BLaER1 (cell line): ENCODE results near the gene IL21R.
A peak's percentile ranks its signal among the peaks of the same experiment; 100 is the strongest.
"Not testable (repeated sequence)": the region's sequence is repeated elsewhere in the genome, so short reads cannot be mapped to it uniquely, and the experiment has no call there.

ENCODE experiments used
- H3K27ac ChIP-seq: shearing (Covaris generic); formaldehyde crosslinking; 2 replicates; pipeline ENCODE4 v1.8.1; 2022
- H3K27me3 ChIP-seq: shearing (Covaris generic); formaldehyde crosslinking; 2 replicates; pipeline ENCODE4 v1.8.1; 2022
- H3K36me3 ChIP-seq: shearing (Covaris generic); formaldehyde crosslinking; 2 replicates; pipeline ENCODE4 v1.8.1; 2022
- H3K4me1 ChIP-seq: shearing (Covaris generic); formaldehyde crosslinking; 2 replicates; pipeline ENCODE4 v1.8.1; 2022
- H3K4me2 ChIP-seq: shearing (Covaris generic); formaldehyde crosslinking; 2 replicates; pipeline ENCODE4 v1.8.1; 2022
- H3K4me3 ChIP-seq: shearing (Covaris generic); formaldehyde crosslinking; 2 replicates; pipeline ENCODE4 v1.8.1; 2022
- H3K9ac ChIP-seq: shearing (Covaris generic); formaldehyde crosslinking; 2 replicates; pipeline ENCODE4 v1.8.1; 2022
- H3K9me3 ChIP-seq: shearing (Covaris generic); formaldehyde crosslinking; 2 replicates; pipeline ENCODE4 v1.8.1; 2022
- H4K20me1 ChIP-seq: shearing (Covaris generic); formaldehyde crosslinking; 2 replicates; pipeline ENCODE4 v1.8.1; 2022
- Cebpa-rat ChIP-seq: shearing (Covaris generic); IDR thresholded peaks from 2 replicates; pipeline ENCODE4 v1.8.1; 2022

IL21R gene

DNA sequence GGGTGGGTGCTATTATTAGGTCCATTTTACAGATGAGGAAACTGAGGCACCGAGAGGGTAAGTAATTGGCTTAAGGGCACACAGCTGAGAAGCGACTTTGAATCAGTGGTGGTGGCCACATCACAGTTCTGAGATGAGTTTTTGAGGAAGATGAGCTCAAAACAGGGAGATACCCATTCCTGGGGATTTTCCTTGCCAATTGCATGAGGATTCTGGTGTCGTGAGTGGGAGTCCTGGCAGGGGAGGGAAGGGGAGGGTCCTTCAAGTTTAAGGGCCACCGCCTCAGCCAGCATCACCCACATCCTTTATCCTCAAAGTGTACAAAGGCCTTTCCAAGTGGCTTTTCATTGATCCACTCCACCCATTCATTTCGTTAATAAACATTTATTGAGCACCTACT is 45.3 kb downstream of the IL21R start:
- Histone ChIP-seq H4K20me1 (no peaks in the 10 kb centered on the region), H3K4me1 (peaks cover 53% of the 10 kb centered on the region), H3K36me3 (peaks cover 57% of the 10 kb centered on the region), H3K4me2 (no peak overlapping the region), H3K4me3 (no peak overlapping the region), H3K9me3 (peaks cover 23% of the 10 kb centered on the region), H3K27ac (no peak overlapping the region), H3K9ac (no peak overlapping the region), H3K27me3 (no peaks in the 10 kb centered on the region)
- TF ChIP-seq Cebpa-rat = no peak

DNA sequence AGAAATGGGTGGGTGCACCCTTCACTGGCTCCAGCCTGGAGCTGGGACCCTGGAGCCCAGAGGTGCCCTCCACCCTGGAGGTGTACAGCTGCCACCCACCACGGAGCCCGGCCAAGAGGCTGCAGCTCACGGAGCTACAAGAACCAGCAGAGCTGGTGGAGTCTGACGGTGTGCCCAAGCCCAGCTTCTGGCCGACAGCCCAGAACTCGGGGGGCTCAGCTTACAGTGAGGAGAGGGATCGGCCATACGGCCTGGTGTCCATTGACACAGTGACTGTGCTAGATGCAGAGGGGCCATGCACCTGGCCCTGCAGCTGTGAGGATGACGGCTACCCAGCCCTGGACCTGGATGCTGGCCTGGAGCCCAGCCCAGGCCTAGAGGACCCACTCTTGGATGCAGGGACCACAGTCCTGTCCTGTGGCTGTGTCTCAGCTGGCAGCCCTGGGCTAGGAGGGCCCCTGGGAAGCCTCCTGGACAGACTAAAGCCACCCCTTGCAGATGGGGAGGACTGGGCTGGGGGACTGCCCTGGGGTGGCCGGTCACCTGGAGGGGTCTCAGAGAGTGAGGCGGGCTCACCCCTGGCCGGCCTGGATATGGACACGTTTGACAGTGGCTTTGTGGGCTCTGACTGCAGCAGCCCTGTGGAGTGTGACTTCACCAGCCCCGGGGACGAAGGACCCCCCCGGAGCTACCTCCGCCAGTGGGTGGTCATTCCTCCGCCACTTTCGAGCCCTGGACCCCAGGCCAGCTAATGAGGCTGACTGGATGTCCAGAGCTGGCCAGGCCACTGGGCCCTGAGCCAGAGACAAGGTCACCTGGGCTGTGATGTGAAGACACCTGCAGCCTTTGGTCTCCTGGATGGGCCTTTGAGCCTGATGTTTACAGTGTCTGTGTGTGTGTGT is 46.8 kb downstream of the IL21R start:
- Histone ChIP-seq H3K9ac (no peak overlapping the region), H3K4me3 (no peak overlapping the region), H3K36me3 (peaks cover 42% of the 10 kb centered on the region), H3K27me3 (no peaks in the 10 kb centered on the region), H3K9me3 (peaks cover 21% of the 10 kb centered on the region), H3K27ac (peak overlapping the region; percentile 19; the same call in 1 of the 2 replicates), H4K20me1 (no peaks in the 10 kb centered on the region), H3K4me2 (peak overlapping the region; percentile 94), H3K4me1 (peaks cover 68% of the 10 kb centered on the region)
- no peak for TF ChIP-seq Cebpa-rat

DNA sequence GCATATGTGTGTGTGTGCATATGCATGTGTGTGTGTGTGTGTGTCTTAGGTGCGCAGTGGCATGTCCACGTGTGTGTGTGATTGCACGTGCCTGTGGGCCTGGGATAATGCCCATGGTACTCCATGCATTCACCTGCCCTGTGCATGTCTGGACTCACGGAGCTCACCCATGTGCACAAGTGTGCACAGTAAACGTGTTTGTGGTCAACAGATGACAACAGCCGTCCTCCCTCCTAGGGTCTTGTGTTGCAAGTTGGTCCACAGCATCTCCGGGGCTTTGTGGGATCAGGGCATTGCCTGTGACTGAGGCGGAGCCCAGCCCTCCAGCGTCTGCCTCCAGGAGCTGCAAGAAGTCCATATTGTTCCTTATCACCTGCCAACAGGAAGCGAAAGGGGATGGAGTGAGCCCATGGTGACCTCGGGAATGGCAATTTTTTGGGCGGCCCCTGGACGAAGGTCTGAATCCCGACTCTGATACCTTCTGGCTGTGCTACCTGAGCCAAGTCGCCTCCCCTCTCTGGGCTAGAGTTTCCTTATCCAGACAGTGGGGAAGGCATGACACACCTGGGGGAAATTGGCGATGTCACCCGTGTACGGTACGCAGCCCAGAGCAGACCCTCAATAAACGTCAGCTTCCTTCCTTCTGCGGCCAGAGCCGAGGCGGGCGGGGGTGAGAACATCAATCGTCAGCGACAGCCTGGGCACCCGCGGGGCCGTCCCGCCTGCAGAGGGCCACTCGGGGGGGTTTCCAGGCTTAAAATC is 47.6 kb downstream of the IL21R start:
- no peak for TF ChIP-seq Cebpa-rat
- no peaks in the 10 kb centered on the region for H3K27me3 ChIP-seq
- peaks cover 76% of the 10 kb centered on the region for H3K4me1 ChIP-seq
- H3K4me2 ChIP-seq = peak overlapping the region; percentile 94
- peak overlapping the region; percentile 39 for H3K4me3 ChIP-seq
- H3K27ac ChIP-seq = peak overlapping the region; percentile 57; the same call in 1 of the 2 replicates
- peaks cover 13% of the 10 kb centered on the region for H3K9me3 ChIP-seq
- peaks cover 34% of the 10 kb centered on the region for H3K36me3 ChIP-seq
- no peaks in the 10 kb centered on the region for H4K20me1 ChIP-seq
- H3K9ac ChIP-seq = peak overlapping the region; percentile 51; the same call in 1 of the 2 replicates

DNA sequence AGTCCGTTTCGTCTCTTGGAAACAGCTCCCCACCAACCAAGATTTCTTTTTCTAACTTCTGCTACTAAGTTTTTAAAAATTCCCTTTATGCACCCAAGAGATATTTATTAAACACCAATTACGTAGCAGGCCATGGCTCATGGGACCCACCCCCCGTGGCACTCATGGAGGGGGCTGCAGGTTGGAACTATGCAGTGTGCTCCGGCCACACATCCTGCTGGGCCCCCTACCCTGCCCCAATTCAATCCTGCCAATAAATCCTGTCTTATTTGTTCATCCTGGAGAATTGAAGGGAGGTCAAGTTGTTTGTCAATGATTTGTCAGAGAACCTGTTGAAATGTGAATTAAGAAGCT is 48.2 kb downstream of the IL21R start:
- peak overlapping the region; percentile 57 for H3K27ac ChIP-seq
- peaks cover 82% of the 10 kb centered on the region for H3K4me1 ChIP-seq

DNA sequence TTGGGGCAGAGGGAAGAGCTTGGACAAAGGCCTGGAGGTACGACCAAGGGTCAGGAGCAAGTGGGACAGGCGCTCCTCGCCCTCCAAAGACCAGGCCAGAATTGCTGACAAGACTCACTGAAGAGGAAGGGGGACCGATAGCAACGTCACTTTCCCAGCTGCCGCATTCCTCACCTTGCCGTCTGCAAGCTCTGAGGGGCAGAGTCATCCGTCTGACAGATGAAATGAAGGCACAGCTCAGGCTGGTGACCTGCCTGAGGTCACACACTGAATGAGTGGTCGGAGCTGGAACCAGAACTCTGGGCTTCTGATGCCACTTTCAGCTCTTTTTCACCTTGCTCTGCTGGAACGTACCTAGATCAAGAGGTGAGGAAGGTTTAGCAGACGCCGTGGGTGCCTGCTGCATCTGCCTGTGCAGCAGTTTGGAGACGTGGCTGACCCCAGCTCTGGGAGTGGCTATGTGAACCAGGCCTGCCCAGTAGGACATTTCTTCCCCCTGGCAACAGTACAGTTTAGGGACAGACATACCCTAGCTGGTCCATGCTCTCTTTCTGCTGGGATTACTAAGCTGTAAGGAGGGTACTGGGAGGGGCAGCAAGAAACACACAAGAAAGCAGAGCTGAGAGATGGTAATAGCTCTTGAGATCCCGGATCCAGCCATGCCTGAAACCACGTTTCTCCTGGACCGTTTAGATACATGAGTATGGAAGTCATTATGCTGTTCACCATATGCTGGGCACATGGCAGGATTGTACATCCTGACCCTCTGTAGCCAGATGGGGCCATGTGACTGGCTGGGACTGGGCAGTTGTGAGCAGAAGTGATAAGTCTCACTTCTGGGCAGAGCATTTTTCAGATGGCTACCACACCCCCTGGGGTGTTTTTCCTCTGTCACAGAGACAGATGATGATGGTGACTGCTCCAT is 50.9 kb downstream of the IL21R start:
- H4K20me1 ChIP-seq = no peaks in the 10 kb centered on the region
- H3K27me3 ChIP-seq = no peaks in the 10 kb centered on the region
- H3K4me1 ChIP-seq = peaks cover 97% of the 10 kb centered on the region
- peaks cover 2% of the 10 kb centered on the region; the same call in 1 of the 2 replicates for H3K36me3 ChIP-seq
- H3K27ac ChIP-seq = peak overlapping the region; percentile 82
- peaks cover under 1% of the 10 kb centered on the region; the same call in 1 of the 2 replicates for H3K9me3 ChIP-seq
- H3K9ac ChIP-seq = no peak overlapping the region
- peak overlapping the region; percentile 53 for H3K4me2 ChIP-seq
- no peak overlapping the region for H3K4me3 ChIP-seq
- no peak for TF ChIP-seq Cebpa-rat

More for the DNA sequence above, 48.2 kb downstream of the IL21R start:
- Histone ChIP-seq H3K4me3 (peak overlapping the region; percentile 39), H3K36me3 (peaks cover 28% of the 10 kb centered on the region), H3K4me2 (peak overlapping the region; percentile 94), H3K9me3 (peaks cover 7% of the 10 kb centered on the region), H3K9ac (peak overlapping the region; percentile 51; the same call in 1 of the 2 replicates), H4K20me1 (no peaks in the 10 kb centered on the region), H3K27me3 (no peaks in the 10 kb centered on the region)
- no peak for TF ChIP-seq Cebpa-rat

DNA sequence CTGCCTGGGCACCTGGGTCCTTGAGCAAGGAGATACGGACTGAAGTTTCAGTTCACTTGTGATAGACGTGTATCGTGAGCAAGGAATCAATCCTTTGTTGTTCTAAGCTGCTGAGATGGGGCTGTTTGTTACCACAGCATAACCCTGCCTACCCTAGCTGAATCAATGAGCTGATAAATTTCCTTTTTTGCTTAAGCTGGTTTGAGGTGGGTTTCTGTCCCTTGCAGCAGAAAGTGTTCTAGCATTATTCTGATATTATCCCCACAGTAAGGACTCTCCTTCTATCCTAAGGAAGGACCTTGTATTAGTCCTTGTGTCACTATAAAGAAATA is 51.5 kb downstream of the IL21R start:
- Histone ChIP-seq H3K36me3 (0 out of 2 replicates have a peak, but pooled peaks cover under 1% of the 10 kb centered on the region), H3K9ac (no peak overlapping the region), H3K4me2 (peak overlapping the region; percentile 53)

DNA sequence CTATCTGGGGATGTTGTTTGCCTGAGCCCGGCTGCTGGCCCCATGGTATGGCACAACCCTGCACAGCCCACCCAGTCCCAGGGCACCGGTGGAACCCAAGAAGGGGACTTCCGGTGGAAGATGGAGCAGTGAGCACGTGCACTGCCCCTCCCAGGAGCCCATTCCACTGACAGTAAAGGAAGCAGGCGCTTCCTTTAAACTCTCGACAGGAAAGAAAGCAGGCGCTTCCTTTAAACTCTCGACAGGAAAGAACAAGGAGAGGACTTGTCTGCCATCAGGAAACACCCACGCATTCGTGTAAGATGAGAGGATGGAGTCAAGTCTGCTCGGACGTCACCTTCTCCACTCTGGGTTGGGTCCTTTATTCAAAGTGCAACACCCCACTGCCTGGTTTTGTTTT is 53.7 kb downstream of the IL21R start:
- H3K27me3 ChIP-seq = no peaks in the 10 kb centered on the region
- H3K9ac ChIP-seq = peak overlapping the region; percentile 1; the same call in 1 of the 2 replicates
- H3K4me2 ChIP-seq = peak overlapping the region; percentile 77
- H4K20me1 ChIP-seq = no peaks in the 10 kb centered on the region
- peaks cover 87% of the 10 kb centered on the region for H3K4me1 ChIP-seq
- no peak for TF ChIP-seq Cebpa-rat
- H3K4me3 ChIP-seq = no peak overlapping the region
- H3K27ac ChIP-seq = peak overlapping the region; percentile 82
- no peaks in the 10 kb centered on the region for H3K9me3 ChIP-seq
- peaks cover 23% of the 10 kb centered on the region for H3K36me3 ChIP-seq

More for the DNA sequence above, 51.5 kb downstream of the IL21R start:
- peaks cover 99% of the 10 kb centered on the region for H3K4me1 ChIP-seq
- H3K27me3 ChIP-seq = no peaks in the 10 kb centered on the region
- no peak for TF ChIP-seq Cebpa-rat
- H3K4me3 ChIP-seq = no peak overlapping the region
- H3K27ac ChIP-seq = peak overlapping the region; percentile 82
- no peaks in the 10 kb centered on the region for H3K9me3 ChIP-seq
- H4K20me1 ChIP-seq = no peaks in the 10 kb centered on the region

DNA sequence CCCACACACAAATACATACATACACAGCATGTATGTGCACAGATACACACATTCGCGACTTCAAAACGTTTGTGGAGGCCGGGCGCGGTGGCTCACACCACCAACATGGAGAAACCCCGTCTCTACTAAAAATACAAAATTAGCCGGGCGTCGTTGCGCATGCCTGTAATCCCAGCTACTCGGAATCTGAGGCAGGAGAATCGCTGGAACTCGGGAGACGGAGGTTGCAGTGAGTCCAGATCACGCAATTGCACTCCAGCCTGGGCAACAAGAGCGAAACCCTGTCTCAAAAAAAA is 55.6 kb downstream of the IL21R start:
- Histone ChIP-seq H3K4me1 (peaks cover 87% of the 10 kb centered on the region), H3K36me3 (peaks cover 42% of the 10 kb centered on the region), H4K20me1 (peaks cover 11% of the 10 kb centered on the region)
- not testable (repeated sequence) for H3K4me2 ChIP-seq, H3K9me3 ChIP-seq, H3K27ac ChIP-seq, H3K4me3 ChIP-seq, H3K9ac ChIP-seq, H3K27me3 ChIP-seq

DNA sequence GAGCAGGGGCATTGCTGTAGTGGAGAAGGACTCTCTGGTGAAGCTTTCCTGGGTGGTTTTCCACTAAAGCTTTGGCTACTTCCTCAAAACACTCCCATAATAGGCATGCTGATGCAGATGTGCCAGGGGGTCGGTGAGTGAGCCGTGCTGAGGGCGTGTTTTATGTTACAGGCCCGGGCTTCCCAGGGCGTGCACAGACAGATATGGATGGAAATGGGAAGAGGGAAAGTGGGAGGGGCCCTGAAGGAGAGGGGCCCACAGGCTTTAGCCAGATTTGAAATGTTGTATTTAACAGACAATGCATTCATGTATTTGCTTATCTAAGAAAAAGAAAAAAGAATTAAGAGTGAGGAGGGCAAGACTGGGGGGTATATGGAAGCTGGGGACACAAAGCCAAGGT is 56.3 kb downstream of the IL21R start:
- Histone ChIP-seq H4K20me1 (peaks cover 17% of the 10 kb centered on the region), H3K27me3 (no peaks in the 10 kb centered on the region), H3K4me2 (no peak overlapping the region), H3K4me1 (peaks cover 87% of the 10 kb centered on the region), H3K9me3 (no peaks in the 10 kb centered on the region), H3K36me3 (peaks cover 49% of the 10 kb centered on the region), H3K27ac (no peak overlapping the region), H3K9ac (0 out of 2 replicates have a peak overlapping the region, but pooled peaks have one; percentile 40), H3K4me3 (no peak overlapping the region)
- no peak for TF ChIP-seq Cebpa-rat
